OCI-LY1 (cell line): Measurements from ENCODE around the gene HACD2.

Experiments
- EZH2 ChIP-seq: fragments of 200-600 bp; sonication (generic), shearing (Covaris generic); IDR thresholded peaks from 2 replicates; pipeline ENCODE4 v1.8.0; 2017; ENCODE audit warnings: borderline replicate concordance, mixed run types, mild to moderate bottlenecking, antibody characterized with exemption, low read length, moderate library complexity, mixed read lengths
- TF ChIP-seq, protein P1 (sequence below): fragments of 200-600 bp; sonication (generic), shearing (Covaris generic); IDR thresholded peaks from 2 replicates; pipeline ENCODE4 v1.5.1; 2017; ENCODE audit warnings: mild to moderate bottlenecking, antibody characterized with exemption, low read length, moderate library complexity, mixed read lengths

DNA sequence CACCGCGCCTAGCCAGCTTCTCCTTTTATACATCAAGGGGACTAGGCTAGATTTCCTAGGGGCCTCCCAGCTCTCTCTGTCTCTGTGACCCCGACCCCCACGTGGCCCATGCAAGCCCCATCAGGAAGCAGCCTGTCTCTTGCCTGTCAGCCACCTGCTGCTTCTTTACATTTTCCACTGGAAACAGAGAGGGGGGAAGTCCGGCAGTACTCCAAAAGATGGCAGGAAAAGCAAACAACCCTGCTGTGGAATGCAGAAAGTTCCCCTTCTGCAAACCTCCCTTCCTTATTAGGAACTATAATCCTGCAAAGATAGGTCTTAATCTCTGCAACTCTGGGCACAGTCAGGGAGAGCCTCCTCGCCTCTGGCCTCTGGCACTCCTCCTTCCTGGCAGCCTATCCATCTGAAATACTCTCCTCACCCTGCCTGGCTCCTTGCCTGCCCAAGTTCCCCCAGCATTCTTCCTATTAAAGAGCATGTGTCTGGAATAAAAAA is 47.4 kb upstream of the HACD2 start:
- TF ChIP-seq, protein P1, sequence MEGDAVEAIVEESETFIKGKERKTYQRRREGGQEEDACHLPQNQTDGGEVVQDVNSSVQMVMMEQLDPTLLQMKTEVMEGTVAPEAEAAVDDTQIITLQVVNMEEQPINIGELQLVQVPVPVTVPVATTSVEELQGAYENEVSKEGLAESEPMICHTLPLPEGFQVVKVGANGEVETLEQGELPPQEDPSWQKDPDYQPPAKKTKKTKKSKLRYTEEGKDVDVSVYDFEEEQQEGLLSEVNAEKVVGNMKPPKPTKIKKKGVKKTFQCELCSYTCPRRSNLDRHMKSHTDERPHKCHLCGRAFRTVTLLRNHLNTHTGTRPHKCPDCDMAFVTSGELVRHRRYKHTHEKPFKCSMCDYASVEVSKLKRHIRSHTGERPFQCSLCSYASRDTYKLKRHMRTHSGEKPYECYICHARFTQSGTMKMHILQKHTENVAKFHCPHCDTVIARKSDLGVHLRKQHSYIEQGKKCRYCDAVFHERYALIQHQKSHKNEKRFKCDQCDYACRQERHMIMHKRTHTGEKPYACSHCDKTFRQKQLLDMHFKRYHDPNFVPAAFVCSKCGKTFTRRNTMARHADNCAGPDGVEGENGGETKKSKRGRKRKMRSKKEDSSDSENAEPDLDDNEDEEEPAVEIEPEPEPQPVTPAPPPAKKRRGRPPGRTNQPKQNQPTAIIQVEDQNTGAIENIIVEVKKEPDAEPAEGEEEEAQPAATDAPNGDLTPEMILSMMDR = no peak
- no peak for TF ChIP-seq EZH2
